ENCODE results near the gene MEIS2.

DNA sequence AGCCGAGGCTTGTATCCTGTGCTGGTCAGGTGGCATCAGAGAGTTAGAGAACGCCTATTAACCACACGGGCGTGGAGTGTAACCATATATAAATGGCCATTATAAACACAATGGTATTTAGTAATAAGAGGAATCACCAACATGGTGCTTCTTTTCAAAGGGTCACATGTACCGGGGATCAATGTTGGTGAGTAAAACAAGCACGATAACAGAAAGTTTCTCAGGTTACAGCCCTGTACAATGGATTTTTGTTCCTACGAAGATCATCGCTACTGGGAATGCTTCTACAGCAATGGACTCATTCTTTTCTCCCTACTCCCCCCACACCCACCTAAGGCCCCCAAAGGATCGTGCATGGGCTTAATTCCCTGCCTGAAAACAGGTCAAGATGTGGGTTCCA lies 42.5 kb downstream of the MEIS2 start:
- TF ChIP-seq, protein P1, sequence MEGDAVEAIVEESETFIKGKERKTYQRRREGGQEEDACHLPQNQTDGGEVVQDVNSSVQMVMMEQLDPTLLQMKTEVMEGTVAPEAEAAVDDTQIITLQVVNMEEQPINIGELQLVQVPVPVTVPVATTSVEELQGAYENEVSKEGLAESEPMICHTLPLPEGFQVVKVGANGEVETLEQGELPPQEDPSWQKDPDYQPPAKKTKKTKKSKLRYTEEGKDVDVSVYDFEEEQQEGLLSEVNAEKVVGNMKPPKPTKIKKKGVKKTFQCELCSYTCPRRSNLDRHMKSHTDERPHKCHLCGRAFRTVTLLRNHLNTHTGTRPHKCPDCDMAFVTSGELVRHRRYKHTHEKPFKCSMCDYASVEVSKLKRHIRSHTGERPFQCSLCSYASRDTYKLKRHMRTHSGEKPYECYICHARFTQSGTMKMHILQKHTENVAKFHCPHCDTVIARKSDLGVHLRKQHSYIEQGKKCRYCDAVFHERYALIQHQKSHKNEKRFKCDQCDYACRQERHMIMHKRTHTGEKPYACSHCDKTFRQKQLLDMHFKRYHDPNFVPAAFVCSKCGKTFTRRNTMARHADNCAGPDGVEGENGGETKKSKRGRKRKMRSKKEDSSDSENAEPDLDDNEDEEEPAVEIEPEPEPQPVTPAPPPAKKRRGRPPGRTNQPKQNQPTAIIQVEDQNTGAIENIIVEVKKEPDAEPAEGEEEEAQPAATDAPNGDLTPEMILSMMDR (IDR thresholded peaks at IDR 0.05): no peak
- no peak for TF ChIP-seq POLR2A (IDR thresholded peaks at IDR 0.05)

All from adrenal gland (tissue), 5 donors.